Measurements from ENCODE around the gene PDE11A.

The PDE11A gene

GRCh38 chr2:177669201-177669600 lies 403.4 kb downstream of the PDE11A start:
- no peak for DNase-seq (ENCODE audit: low read depth in 2 of 2)

GRCh38 chr2:177668617-177669016 lies 404.0 kb downstream of the PDE11A start:
- no peak for DNase-seq (ENCODE audit: low read depth in 2 of 2)

DNA sequence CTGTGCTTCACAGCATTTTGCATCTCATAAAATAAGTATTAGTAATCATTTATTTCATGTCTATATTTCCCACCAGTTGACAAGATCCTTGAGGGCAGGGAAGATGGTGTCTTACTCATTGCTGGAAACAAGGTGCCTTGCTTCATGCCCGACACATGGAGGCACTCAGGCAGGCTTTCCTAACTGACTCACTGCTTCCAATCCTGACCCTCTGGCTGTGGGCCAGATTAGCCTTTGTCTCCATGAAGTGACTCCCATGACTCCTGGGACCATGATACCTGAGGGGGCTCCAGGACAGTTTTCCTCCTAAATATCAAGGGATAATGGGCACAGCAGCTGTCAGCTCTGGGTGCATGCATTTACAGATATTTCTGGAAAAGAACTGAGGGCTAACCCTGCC lies 405.0 kb downstream of the PDE11A start:
- no peak for DNase-seq (ENCODE audit: low read depth in 2 of 2)

DNA sequence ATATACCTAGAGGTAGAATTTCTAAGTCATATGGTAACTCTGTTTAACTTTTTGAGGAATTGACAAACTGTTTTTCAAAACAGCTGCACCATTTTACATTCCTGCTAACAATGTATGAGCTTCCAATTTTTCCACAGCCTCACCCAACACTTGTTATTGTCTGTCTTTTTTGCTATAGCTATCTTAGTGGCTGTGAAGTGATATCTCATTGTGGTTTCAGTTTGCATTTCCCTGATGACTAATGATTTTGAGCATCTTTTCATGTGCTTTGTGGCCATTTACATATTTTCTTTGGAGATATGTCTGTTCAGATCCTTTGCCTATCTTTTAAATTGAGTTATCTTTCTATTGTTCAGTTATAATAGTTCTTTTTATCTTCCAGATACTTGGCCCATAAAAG lies 406.2 kb downstream of the PDE11A start:
- no peak for DNase-seq (ENCODE audit: low read depth in 2 of 2)

- no peak for DNase-seq (ENCODE audit: low read depth in 2 of 2)
Observed at GRCh38 chr2:177665948-177666347, 406.6 kb downstream of the PDE11A start.

DNA sequence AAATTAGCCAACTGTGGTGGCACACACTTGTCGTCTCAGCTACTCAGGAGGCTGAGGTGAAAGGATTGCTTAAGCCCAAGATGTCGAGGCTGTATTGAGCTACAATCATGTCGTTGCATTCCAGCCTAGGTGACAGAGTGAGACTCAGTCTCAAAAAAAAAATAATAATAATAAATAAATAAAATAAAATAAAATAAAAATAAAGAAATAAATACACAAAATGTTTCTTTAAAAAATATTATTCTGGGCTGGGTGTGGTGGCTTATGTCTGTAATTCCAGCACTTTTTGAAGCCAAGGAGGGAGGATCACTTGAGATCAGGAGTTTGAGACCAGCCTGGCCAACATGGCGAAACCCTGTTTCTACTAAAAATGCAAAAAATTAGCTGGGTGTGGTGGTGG lies 407.2 kb downstream of the PDE11A start:
- DNase-seq (ENCODE audit: low read depth in 2 of 2): no peak

DNA sequence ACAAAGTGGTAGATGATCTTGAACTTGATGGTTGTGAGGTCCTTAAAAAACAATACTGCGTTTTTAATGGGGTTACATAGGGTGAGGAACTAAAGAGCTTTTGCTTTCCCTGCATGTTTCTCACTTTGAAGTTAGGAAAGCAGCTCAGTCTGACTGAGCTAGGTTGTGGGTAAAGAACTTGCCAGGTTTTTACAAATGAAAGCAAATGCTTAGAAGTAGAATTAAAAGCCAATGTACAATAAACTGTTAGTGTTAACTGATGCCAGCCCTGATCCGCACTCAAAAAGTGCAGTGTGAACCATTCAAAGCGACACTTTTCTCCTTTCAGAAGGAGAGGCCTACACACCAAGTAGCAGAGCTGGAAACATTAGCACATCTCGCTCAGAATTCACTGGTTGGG lies 409.7 kb downstream of the PDE11A start:
- DNase-seq (ENCODE audit: low read depth in 2 of 2): no peak

GRCh38 chr2:177660742-177661141 lies 411.8 kb downstream of the PDE11A start:
- DNase-seq (ENCODE audit: low read depth in 2 of 2): no peak

DNA sequence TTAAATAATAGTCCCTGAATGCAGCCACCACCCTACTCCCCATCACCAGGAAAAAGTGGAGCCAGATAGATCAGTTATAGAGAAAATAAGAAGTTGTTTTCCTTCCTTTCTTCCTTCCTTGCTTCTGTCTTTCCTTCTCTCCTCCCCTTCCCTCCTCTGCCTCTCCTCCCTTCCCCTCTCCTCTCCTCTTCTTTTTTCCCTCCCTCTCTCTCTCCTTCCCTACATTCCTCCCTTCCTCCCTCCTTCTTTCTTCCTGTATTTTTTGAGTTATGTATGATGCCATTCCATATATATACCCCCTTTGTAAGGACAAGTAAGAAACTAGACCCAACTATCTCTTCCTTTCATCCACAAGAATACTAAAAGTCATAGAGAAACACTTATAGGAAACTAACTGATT lies 414.3 kb downstream of the PDE11A start:
- no peak for DNase-seq (ENCODE audit: low read depth in 2 of 2)

GRCh38 chr2:177651833-177652232 lies 420.7 kb downstream of the PDE11A start:
- DNase-seq (ENCODE audit: low read depth in 2 of 2): no peak

DNA sequence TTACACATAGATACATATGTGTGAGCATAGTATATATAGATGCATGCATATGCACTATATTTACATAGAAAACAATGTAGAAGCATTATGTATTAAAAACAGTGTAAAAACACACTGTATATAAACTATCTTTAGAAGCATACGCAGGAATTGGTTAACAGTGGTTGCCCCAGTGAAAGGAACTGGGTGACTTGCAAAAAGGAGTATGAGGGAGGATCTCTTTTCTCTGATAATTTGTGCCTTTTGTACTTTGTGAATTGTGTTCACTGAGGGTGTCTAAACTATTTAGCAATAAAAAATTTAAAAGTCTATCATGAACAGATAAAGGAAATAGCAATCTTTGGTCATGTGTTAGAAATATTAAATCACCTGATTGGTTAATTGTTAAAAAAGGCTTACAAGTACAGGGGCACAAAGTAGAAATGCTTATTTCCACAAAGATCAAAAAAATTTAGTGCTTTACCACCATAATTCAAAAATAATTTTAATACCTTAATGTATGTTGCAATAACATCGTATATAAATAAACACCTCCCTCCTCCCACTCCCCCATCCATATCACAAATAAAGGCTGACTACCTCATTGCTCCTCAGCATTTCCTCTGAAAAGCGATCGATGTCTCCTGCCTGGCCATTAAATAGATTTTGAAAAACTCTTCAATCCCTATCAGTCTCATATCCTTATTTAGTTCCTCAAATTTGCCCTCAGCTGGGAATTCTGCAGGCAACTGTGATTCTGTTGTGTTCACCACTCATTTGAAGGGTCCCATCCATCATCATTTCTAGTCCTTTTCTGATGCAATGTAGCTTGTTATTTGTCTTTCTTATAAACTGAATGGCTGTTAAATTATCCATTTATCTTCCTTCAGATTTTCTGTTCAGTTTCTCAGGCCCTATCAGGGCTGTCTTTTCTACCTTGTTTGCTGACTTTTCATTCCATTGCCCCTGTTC lies 422.7 kb downstream of the PDE11A start:
- DNase-seq (ENCODE audit: low read depth in 2 of 2): no peak

GRCh38 chr2:177646791-177647190 lies 425.8 kb downstream of the PDE11A start:
- DNase-seq (ENCODE audit: low read depth in 2 of 2): no peak

DNA sequence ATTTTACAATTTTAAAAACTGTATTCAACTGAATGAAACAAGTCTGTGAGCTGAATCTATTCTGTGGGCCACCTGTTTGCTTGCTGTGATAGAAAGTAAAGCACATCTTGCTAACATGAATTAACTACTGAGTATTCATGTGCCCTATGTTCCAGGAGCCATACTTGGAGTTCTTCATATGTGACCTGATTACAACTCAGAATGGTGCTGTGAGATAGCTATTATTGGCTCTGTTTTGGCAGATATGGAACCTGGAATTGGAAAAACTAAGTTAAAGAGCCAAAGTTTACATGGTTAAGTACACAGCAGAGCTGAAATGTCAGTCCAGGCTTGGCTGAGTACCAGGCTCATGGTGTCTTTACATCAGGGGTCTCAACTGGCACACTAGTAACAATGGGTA lies 426.3 kb downstream of the PDE11A start:
- DNase-seq (ENCODE audit: low read depth in 2 of 2): no peak

GRCh38 chr2:177641331-177641730 lies 431.2 kb downstream of the PDE11A start:
- no peak for DNase-seq (ENCODE audit: low read depth in 2 of 2)

- no peak for DNase-seq (ENCODE audit: low read depth in 2 of 2)
Observed at GRCh38 chr2:177640423-177640822, 432.2 kb downstream of the PDE11A start.

- no peak for DNase-seq (ENCODE audit: low read depth in 2 of 2)
Observed at GRCh38 chr2:177639262-177639914, 433.2 kb downstream of the PDE11A start.

DNA sequence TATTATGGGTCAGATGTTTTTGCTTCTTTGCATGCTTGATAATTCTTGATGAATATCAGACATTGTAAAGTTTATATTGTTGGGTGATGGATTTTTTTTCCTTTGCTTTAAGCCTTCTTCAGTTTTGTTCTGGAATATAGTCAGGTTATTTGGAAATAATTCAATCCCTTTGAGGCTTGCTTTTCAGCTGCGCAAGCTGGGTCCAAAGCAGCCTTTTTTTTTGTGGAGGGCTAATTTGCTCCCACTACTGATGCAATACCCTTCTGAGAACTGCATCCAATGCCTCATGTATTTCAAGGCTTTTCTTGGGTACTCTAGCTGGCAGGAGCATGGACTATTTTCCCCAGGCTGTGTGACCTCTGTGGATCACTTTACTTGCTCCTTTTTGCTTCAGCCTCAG lies 434.1 kb downstream of the PDE11A start:
- DNase-seq (ENCODE audit: low read depth in 2 of 2): no peak

GRCh38 chr2:177636672-177637071 lies 435.9 kb downstream of the PDE11A start:
- DNase-seq (ENCODE audit: low read depth in 2 of 2): no peak

- DNase-seq (ENCODE audit: low read depth in 2 of 2): no peak
Observed at GRCh38 chr2:177635696-177636095, 436.9 kb downstream of the PDE11A start.

GRCh38 chr2:177633910-177634294 lies 438.7 kb downstream of the PDE11A start:
- no peak for DNase-seq (ENCODE audit: low read depth in 2 of 2)

DNA sequence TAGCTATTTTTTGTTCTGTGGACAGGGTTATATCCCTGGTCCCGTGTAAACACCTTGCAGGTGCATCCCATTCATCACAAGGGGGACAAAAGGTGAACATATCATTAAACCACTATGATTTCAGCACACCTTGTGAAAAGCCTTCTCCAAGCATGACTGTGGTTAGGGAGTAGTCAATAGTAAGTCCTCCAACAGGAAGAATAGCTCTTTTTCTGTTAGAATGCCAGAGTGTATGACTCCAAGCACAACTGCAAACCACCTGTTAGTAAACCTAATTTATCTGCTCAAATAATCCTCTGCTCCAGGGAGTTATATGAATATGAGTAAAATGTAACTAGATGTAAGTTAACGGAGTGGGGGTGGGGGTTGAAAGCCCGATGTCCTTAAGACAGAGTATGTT lies 439.5 kb downstream of the PDE11A start:
- DNase-seq (ENCODE audit: low read depth in 2 of 2): no peak

GRCh38 chr2:177631680-177632079 lies 440.9 kb downstream of the PDE11A start:
- DNase-seq (ENCODE audit: low read depth in 2 of 2): no peak

DNA sequence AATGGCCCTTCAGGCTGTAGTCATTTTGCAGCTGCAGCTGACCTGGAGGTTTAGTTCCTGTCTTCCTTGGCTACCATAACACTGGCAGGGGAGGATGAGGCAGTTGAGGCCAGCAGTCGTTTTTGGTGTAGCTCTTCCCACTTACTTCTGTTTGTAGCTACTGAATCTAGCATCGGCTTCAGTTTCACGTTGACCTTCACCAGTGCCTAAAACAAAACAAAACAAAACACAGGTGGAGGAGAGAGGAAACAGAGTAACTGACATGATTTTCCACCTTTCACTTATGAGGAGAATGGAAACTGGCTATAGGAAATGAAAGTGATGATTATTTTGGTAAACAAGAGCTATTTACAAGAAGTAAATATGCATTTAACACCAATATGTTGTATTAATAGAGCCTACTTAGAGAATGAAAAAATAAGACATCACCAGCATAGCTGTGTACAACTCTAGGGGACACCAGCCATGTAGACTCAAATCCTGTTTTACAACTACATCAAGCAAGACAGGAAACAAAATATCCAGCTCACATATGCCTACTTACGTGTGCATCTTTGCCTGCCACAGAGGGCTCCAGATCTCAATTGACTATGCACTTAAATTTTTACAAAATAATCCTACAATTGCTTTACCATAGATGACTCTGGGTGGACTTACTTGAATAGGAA lies 443.1 kb downstream of the PDE11A start:
- DNase-seq (ENCODE audit: low read depth in 2 of 2): no peak
